Neural cell (in vitro differentiated cells): Measurements from ENCODE around the gene FAM228B. TPM values are rescaled to one million over a fixed set of nuclear protein-coding genes. Genes with fewer than 3 reads are reported as not detected.

Experiments
- H2AFZ ChIP-seq: fragments of 200-600, 300-800 bp; sonication (generic), shearing (Covaris generic); 2 replicates; pipeline ENCODE4 v1.6.0; 2014; ENCODE audit warnings: low read depth, mild to moderate bottlenecking, antibody characterized with exemption, low read length, moderate library complexity
- H3F3A ChIP-seq: fragments of 200-600 bp; shearing (Covaris generic); 2 replicates; pipeline ENCODE4 v1.6.1; 2016; ENCODE audit warnings: mild to moderate bottlenecking, moderate library complexity, mixed read lengths, antibody characterized with exemption, low read length; ENCODE audit not compliant: insufficient read depth, poor library complexity, severe bottlenecking
- H3K27ac ChIP-seq: fragments of 200-600, 300-800 bp; sonication (generic), shearing (Covaris generic); 2 replicates; pipeline ENCODE4 v1.5.1; 2014; ENCODE audit warnings: mild to moderate bottlenecking, low read length, moderate library complexity
- H3K27me3 ChIP-seq: fragments of 300-800, 200-600 bp; sonication (generic), shearing (Covaris generic); 2 replicates; pipeline ENCODE4 v1.6.0; 2014; ENCODE audit warnings: mild to moderate bottlenecking, low read depth, low read length, moderate library complexity; ENCODE audit not compliant: insufficient read depth
- H3K36me3 ChIP-seq: fragments of 300-800, 200-600 bp; sonication (generic), shearing (Covaris generic); 2 replicates; pipeline ENCODE4 v1.5.1; 2014; ENCODE audit warnings: mild to moderate bottlenecking, antibody characterized with exemption, low read length, moderate library complexity; ENCODE audit not compliant: insufficient read depth
- H3K4me2 ChIP-seq: fragments of 300-800, 200-600 bp; sonication (generic), shearing (Covaris generic); 2 replicates; pipeline ENCODE4 v1.6.0; 2014; ENCODE audit warnings: mild to moderate bottlenecking, low read length
- H3K4me3 ChIP-seq: fragments of 300-800, 200-600 bp; sonication (generic), shearing (Covaris generic); 2 replicates; pipeline ENCODE4 v1.5.1; 2014; ENCODE audit warnings: mild to moderate bottlenecking, low read length, moderate library complexity
- H3K79me2 ChIP-seq: fragments of 200-600 bp; shearing (Covaris generic); replicated peaks from 2 replicates; pipeline ENCODE4 v1.6.0; 2014; ENCODE audit warnings: mild to moderate bottlenecking, low read length, moderate library complexity; ENCODE audit not compliant: insufficient read depth
- H3K9ac ChIP-seq: fragments of 300-800, 200-600 bp; sonication (generic), shearing (Covaris generic); 2 replicates; pipeline ENCODE4 v1.6.1; 2016; ENCODE audit warnings: mild to moderate bottlenecking, low read length, mixed read lengths
- H3K9me2 ChIP-seq: fragments of 200-600 bp; shearing (Covaris generic); 2 replicates; pipeline ENCODE4 v1.6.1; 2016; ENCODE audit warnings: mild to moderate bottlenecking, low read length, mixed read lengths; ENCODE audit not compliant: insufficient read depth
- H3K9me3 ChIP-seq: fragments of 200-600, 300-800 bp; sonication (generic), shearing (Covaris generic); 2 replicates; pipeline ENCODE4 v1.6.1; 2016; ENCODE audit warnings: mild to moderate bottlenecking, mixed run types, low read length, moderate library complexity, mixed read lengths
- H4K20me1 ChIP-seq: fragments of 200-600 bp; shearing (Covaris generic); 2 replicates; pipeline ENCODE4 v1.6.1; 2016; ENCODE audit warnings: mild to moderate bottlenecking, mixed run types; ENCODE audit not compliant: insufficient read depth
- EP300 ChIP-seq: fragments of 450-650 bp; conservative IDR thresholded peaks from 2 replicates; pipeline ENCODE4 v1.6.1; 2014; ENCODE audit warnings: antibody characterized with exemption, mild to moderate bottlenecking, moderate library complexity; ENCODE audit not compliant: poor library complexity, severe bottlenecking
- EZH2 ChIP-seq: fragments of 200-600, 300-800 bp; shearing (Covaris generic), sonication (generic); IDR thresholded peaks from 2 replicates; pipeline ENCODE4 v1.6.1; 2014; ENCODE audit warnings: antibody characterized with exemption, low read length, borderline replicate concordance, mild to moderate bottlenecking; ENCODE audit not compliant: insufficient read depth, poor library complexity, severe bottlenecking
- MXI1 ChIP-seq: fragments of 450-650 bp; conservative IDR thresholded peaks from 2 replicates; pipeline ENCODE4 v1.6.1; 2014; ENCODE audit warnings: antibody characterized with exemption, mild to moderate bottlenecking; ENCODE audit not compliant: poor library complexity, severe bottlenecking
- POLR2AphosphoS5 ChIP-seq: IDR thresholded peaks from 2 replicates; pipeline ENCODE4 v1.6.1; 2012
- RAD21 ChIP-seq: fragments of 450-650 bp; conservative IDR thresholded peaks from 2 replicates; pipeline ENCODE4 v1.6.1; 2014; ENCODE audit warnings: antibody characterized with exemption, mild to moderate bottlenecking, moderate library complexity
- SMC3 ChIP-seq: fragments of 450-650 bp; conservative IDR thresholded peaks from 2 replicates; pipeline ENCODE4 v1.6.1; 2014; ENCODE audit warnings: antibody characterized with exemption, mild to moderate bottlenecking, moderate library complexity; ENCODE audit not compliant: poor library complexity
- TAF1 ChIP-seq: IDR thresholded peaks from 2 replicates; pipeline ENCODE4 v1.6.1; 2012; ENCODE audit warnings: low read depth
- polyA plus RNA-seq: library from polyadenylated mRNA; depleted of rRNA; stranded (reverse); fragments of >200 nt; gene quantifications from 2 replicates; pipeline ENCODE4 v1.2.3, GENCODE V29; 2014
- TF ChIP-seq, protein P1 (sequence below): fragments of 450-650 bp; IDR thresholded peaks from 2 replicates; pipeline ENCODE4 v1.5.1; 2014; ENCODE audit warnings: antibody characterized with exemption, mild to moderate bottlenecking, moderate library complexity; ENCODE audit not compliant: poor library complexity, severe bottlenecking
- TF ChIP-seq, protein P2 (sequence below): IDR thresholded peaks from 2 replicates; pipeline ENCODE4 v1.6.1; 2012; ENCODE audit warnings: borderline replicate concordance

Gene FAM228B
- polyA plus RNA-seq, 1 donor from 2014 or later, result 22.0 TPM

DNA sequence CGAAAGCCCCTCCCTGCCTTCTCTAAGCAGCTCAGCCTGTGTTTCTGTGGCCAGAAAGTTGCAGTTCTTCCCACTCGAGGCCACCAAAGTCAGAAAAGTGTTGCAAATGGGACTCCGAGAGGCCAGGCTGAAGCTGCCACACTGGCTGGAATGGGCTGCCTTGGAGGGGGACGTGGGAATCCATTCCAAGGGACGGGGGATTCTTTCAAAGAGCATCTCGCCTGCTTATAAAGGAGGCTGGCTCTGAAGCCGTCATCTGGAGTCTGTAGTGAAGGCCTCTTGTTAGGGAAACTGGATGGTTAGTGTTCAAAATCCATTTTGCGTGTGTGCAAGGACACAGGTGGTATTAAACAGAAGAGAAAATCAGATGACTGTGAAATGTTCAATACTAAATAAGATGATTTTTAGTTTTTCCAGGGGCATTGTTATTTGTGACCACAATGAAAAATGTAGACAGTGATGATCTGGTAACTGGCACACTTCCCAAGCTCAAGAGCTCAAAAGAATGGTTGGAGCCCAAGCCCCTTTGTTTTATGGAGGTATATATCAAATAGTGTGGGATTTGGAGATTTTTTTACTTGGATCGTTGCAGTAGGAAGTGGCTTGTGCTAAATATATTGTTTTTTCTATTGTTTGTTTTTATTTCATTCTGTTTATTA is 782 bp downstream of the FAM228B start:
- Histone ChIP-seq H3K27me3 (no peaks in the 10 kb centered on the region), H3K9ac (peak overlapping the region; percentile 52), H3K36me3 (no peaks in the 10 kb centered on the region), H3K27ac (no peak overlapping the region), H4K20me1 (no peaks in the 10 kb centered on the region), H3K9me2 (no peaks in the 10 kb centered on the region), H3K4me3 (peak overlapping the region; percentile 64), H2AFZ (no peak overlapping the region), H3K9me3 (no peaks in the 10 kb centered on the region), H3F3A (no peaks in the 10 kb centered on the region), H3K4me2 (no peak overlapping the region), H3K79me2 (no peaks in the 10 kb centered on the region)
- TF ChIP-seq, protein P1, sequence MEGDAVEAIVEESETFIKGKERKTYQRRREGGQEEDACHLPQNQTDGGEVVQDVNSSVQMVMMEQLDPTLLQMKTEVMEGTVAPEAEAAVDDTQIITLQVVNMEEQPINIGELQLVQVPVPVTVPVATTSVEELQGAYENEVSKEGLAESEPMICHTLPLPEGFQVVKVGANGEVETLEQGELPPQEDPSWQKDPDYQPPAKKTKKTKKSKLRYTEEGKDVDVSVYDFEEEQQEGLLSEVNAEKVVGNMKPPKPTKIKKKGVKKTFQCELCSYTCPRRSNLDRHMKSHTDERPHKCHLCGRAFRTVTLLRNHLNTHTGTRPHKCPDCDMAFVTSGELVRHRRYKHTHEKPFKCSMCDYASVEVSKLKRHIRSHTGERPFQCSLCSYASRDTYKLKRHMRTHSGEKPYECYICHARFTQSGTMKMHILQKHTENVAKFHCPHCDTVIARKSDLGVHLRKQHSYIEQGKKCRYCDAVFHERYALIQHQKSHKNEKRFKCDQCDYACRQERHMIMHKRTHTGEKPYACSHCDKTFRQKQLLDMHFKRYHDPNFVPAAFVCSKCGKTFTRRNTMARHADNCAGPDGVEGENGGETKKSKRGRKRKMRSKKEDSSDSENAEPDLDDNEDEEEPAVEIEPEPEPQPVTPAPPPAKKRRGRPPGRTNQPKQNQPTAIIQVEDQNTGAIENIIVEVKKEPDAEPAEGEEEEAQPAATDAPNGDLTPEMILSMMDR, result no peak
- TF ChIP-seq EZH2, result no peak
- no peak for TF ChIP-seq EP300
- TF ChIP-seq RAD21, result no peak
- no peak for TF ChIP-seq POLR2AphosphoS5
- no peak for TF ChIP-seq SMC3
- no peak for TF ChIP-seq TAF1
- TF ChIP-seq, protein P2, sequence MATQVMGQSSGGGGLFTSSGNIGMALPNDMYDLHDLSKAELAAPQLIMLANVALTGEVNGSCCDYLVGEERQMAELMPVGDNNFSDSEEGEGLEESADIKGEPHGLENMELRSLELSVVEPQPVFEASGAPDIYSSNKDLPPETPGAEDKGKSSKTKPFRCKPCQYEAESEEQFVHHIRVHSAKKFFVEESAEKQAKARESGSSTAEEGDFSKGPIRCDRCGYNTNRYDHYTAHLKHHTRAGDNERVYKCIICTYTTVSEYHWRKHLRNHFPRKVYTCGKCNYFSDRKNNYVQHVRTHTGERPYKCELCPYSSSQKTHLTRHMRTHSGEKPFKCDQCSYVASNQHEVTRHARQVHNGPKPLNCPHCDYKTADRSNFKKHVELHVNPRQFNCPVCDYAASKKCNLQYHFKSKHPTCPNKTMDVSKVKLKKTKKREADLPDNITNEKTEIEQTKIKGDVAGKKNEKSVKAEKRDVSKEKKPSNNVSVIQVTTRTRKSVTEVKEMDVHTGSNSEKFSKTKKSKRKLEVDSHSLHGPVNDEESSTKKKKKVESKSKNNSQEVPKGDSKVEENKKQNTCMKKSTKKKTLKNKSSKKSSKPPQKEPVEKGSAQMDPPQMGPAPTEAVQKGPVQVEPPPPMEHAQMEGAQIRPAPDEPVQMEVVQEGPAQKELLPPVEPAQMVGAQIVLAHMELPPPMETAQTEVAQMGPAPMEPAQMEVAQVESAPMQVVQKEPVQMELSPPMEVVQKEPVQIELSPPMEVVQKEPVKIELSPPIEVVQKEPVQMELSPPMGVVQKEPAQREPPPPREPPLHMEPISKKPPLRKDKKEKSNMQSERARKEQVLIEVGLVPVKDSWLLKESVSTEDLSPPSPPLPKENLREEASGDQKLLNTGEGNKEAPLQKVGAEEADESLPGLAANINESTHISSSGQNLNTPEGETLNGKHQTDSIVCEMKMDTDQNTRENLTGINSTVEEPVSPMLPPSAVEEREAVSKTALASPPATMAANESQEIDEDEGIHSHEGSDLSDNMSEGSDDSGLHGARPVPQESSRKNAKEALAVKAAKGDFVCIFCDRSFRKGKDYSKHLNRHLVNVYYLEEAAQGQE, result no peak
- no peak for TF ChIP-seq MXI1

DNA sequence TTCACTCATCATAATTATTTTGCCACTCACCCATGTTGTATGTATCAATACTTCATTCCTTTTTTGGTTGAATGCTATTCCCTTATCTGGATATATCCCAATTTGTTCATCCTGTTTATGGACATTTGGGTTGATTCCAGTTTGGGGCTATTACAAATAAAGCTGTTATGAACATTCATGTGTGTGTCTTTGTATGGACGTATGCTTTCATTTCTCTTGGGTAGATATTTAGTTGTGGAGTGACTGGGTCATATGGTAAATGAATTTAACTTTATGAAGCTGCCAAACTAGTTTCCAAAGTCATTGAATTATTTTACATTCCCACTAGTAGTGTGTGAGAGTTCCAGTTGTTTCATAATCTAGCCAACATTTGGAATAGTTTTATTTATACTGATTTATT is 2.7 kb downstream of the FAM228B start:
- Histone ChIP-seq H3K9me3 (no peaks in the 10 kb centered on the region), H3K9me2 (no peaks in the 10 kb centered on the region), H3K27ac (no peak overlapping the region), H4K20me1 (no peaks in the 10 kb centered on the region), H3K79me2 (no peaks in the 10 kb centered on the region), H3K4me2 (no peak overlapping the region), H3F3A (no peaks in the 10 kb centered on the region), H3K36me3 (no peaks in the 10 kb centered on the region), H3K9ac (no peak overlapping the region), H3K4me3 (no peak overlapping the region), H3K27me3 (no peaks in the 10 kb centered on the region), H2AFZ (no peak overlapping the region)
- TF ChIP-seq SMC3 (no peak), POLR2AphosphoS5 (no peak), RAD21 (no peak), MXI1 (no peak), EP300 (no peak), TAF1 (no peak), EZH2 (no peak)
- TF ChIP-seq, protein P2, result no peak
- TF ChIP-seq, protein P1, result no peak
